GM18870 (cell line): Measurements from ENCODE around the gene DCUN1D5.

Experiments
- ATAC-seq: cut with Tn5 transposase; IDR thresholded peaks from one replicate; pipeline ENCODE4 v1.9.1; 2021; ENCODE audit warnings: moderate library complexity; ENCODE audit not compliant: unreplicated experiment

The DCUN1D5 gene

DNA sequence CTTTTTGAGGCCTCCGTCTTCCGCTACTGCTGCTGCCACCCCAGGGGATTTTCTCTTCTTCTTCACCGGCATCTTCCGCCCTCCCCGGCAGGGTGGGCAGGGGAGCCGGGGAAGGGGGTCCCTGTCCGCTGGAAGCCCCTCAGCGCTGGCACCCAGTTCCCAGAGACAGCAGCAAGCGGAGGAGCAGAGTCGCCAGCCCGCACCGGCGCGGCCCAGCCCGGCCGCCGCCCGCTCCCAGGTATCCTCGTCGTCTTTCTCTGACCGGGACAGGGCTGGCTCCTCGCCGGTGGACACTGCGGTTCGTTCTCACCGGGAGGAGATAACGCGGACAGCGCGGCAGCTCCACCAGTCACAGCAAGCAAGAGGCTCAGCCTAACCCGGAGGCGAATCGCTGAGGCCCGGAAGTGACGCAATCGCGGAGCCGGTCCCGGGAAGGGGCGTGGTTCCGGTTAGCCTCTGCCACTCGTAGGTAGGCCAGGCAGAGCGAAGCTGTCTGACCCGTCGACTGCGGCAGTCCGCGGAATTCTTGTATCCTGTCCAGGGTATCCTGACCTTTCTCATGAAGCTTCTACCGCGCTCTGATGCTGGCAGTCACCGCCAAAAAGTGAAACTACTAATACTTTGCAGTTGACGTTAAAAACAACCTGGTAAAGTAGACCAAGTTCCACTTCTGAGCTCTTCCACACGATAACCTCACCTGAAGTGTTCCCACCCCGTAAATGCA lies at the start of gene DCUN1D5:
TSS of gene DCUN1D5 (minus strand) at position 360 of the 724 bp plus-strand sequence. CDS start at position 72, 288 bp downstream.
- ATAC-seq, result peak; percentile 98

DNA sequence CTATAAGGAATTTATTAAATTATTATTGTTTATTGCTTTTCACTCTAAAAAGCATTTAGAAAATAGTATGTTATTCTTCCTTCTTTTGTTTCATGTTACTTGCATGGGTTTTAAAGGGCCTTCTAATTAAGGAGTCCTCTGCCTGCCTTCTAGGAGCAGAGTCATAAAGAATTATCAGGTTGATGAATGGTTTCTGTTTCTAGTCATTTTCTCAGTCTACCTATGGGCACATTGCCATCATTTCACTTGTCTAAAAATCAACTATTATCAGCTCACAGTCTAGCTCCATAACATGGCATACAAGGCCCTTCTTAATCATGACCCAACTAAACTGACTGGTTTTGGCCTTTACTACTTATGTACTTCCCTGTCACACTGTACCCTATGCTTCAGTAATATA lies 33.5 kb upstream of the DCUN1D5 start:
- no peak for ATAC-seq

DNA sequence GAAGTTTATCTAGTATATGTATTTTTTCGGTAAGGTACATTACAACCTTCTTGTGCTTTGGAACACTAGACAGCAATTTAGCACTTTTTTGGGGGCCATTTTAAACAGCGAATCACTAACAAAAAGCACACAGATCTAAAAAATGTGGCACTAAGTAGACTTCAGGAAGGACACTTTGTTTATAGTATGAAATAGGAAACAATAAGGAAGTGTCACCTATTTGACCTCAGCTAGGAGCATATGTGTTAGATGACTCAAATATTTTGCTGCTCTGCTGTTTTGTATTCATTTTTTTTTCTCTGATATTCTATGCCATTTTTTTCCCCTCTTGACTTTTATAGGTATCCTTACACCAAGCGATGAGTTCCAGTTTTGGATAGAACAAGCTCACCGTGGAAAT lies 22.9 kb upstream of the DCUN1D5 start:
- no peak for ATAC-seq

DNA sequence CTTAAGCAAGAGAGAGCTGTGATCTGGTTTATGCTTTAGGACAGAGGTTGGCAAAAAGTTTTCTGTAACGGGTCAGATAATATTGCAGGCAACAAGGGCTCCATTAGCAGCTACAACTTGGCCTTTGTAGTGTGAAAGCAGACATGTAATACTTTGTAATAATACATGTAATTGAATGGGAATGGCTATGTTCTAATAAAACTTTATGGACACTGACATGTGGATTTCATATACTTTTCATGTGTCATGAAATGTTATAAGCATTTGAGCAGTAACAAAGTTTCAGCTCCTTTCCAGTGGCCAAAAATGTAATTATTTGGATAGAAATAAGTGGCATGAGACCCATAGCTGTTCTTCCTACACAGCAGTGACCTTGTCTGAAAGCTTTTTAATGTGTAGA lies 20.4 kb upstream of the DCUN1D5 start:
- ATAC-seq, result no peak

DNA sequence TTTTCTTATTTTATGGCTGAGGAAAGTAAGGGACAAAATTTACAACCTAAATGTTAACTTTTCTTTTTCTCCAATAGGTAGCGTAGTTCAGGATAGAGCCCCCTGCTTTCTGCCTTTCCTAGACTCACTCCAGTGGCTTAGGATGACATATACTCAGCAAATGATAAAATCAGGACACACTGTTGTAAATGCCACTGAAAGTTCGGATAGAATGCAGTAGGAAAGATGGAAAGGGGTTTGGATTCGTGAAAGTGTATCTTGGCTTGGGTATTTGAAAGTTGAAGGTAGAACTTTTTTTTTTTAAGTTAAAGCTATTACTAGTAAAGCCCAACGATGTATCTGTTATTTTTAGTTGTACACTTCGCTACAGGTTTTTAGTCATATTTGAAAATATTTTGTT lies 19.4 kb upstream of the DCUN1D5 start:
- ATAC-seq, result no peak

DNA sequence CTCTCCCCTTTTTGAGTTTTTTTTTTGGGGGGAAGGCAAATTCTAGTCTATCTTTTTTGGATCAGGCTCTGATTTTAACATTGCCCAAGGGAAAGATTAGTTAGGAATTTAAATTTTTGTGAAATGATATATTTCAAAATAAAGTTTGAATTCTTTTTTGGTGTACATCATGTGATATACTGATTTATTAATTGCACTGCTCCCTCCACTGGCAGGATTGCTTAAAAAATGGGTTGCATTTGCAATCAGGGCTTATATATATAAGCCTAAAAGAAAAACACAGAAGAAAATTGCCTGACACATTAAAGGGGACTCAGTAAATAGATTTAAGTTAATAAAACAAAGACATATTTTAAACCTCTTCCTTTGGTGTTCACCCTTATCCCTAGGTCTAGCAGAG lies 18.4 kb upstream of the DCUN1D5 start:
- no peak for ATAC-seq

DNA sequence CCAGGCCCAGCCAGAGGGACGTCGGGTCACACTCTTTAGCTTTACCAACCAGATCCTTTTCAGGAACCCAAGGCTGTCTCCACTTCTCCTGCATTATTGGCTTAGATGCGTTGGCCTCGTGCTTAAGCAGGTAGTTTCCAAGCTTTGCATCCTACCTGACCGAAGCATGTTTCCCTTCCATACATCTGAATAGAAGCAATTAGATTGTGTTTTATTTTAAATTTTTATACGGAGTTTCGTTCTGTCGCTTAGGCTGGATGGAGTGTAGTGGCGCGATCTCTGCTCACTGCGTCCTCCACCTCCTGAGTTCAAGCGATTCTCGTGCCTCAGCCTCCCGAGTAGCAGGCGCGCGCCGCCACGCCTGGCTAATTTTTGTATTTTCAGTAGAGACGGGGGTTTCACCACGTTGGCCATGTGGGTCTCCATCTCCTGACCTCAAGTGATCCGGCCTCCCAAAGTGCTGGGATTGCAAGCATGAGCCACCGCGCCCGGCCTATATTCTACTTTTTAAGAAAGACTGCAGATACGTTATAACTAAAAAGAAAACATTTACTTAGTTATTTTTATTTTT lies 17.9 kb upstream of the DCUN1D5 start:
- peak; percentile 0 for ATAC-seq

DNA sequence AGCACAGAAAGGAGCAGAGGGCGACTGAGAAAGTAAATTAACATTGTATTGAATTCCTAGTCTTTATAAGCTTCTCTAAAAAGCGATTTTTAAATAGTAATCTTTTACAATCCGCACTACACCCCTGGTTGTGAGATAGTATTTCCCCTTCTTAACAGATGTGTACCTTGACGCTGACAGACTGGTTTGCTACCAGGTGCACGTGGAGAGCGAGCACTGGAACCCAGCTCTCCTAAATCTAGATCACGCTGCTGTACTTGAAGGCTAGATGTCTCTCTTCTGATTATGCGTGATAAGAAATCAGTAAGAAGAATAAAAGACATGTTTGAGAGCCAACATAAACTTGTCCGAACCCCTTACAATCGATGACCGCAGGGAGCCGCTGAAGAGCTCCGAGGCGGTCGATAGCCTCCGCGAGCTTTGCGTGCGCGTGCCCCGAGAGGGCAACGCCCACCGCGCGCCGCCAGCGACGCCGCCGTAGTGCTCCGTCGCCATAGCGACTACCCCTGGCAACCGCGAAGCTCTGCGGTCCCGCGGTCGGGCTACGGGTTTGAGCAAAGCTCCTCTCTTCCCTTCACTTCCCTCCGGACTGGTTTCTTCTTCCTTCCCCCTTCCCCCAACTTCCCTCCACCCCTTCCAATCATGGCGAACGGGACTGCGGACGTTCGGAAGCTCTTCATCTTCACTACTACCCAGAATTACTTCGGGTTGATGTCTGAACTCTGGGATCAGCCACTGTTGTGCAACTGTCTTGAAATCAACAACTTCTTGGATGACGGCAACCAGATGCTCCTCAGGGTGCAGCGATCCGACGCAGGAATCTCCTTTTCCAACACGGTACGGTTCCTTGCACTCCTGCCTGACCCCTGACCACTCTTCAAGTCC lies 17.2 kb upstream of the DCUN1D5 start, which contains the start of gene DYNC2H1:
TSS of gene DYNC2H1 (plus strand) at position 494 of the 885 bp plus-strand sequence. CDS start at position 643, 149 bp downstream.
- ATAC-seq, result peak; percentile 96

DNA sequence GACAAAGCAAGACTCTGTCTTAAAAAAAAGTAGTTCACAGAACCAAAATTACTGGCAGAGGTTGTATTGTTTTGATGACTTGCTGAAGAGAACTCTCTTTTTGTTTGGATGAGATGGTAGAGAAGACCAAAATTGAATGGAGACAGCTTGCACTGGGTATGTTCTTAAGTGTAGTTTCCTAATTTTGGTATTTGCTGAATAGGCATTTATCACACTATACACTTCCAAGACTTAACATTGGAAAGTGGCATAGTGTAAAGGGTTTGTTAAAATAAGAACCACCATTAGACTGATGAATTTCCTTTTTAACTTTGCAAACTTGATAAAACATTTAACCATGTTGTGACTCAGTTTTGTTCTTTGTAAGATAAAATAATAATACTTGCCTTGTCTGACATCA lies 5.3 kb upstream of the DCUN1D5 start:
- ATAC-seq, result no peak

DNA sequence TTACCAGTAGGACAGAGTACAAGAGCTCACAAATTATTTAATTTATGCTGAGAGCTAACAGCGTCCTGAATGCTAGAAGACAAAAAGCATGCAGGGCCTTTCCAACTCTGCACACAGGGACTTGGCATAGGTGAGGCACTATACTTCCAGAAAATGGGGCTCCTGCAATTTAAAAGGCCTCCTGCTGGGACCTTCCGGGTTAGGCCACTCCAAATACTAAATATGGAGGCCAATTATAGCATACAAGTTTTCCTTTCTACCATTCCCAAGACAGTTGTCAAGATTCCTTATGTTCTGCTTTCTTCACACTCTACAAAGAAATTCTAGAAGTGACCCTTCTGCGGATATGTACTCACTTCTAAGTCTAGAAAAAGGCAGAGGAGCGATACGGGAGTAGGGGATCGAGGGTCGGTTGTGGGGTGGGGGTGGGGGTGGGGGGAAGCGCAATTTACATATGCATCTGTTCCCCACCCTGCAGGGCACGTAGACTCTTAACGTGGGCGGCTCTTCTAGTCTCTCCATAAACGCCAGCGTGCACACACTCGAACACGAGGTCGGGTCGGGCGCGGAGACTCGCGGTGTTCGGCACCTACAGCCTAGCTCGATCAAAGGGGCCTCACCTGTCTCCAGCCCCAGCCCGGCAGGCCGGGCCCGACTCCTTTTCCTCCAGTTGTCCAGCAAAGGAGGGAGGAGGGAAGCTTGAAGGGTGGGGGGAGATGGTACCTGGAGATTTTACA lies 728 bp downstream of the DCUN1D5 start:
- peak; percentile 24 for ATAC-seq

DNA sequence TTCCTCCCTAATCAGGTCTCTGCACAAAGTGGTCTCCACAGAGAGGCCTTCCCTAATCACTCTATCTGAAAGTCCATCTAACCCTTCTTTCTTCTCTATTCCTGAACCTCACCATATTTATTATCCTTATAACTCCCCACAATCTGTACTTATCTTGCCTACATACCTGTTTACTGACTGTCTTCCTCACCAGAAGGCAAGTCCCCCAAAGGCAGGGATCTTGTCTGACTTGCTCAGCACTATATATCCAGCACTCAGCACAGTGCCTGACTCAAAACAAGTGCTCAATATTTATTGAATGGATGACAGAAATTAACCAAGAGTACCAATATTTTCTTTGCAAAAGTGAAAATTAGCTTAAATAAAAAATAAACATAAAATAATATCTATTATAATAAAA lies 5.5 kb downstream of the DCUN1D5 start:
- ATAC-seq, result no peak

DNA sequence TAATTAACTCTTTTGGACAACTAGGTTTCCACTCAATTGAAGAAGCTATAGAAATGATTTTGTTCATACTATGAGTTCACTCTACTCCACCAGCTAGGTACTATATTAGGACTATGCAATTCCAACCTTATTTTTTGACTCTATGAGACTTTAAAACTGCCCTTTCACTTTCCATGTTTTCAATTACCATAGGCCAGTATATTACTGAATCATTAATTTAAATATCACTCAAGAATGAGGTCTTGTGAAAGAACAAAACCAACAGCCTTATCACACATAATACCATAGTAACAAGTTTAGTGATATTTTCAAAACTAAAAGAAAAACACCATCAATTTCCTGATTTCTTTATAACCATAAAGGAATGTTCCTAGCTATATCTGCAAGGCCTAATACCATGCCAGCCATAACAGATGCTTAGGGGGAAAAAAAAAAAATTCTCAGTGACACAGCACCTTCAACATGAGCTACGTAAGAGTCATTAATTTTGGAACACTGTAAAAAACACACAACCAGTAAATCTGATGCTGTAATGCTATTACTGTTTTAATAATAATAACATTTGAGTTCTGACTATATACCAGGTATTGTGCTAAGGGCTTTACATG lies 6.1 kb downstream of the DCUN1D5 start:
- ATAC-seq, result no peak

DNA sequence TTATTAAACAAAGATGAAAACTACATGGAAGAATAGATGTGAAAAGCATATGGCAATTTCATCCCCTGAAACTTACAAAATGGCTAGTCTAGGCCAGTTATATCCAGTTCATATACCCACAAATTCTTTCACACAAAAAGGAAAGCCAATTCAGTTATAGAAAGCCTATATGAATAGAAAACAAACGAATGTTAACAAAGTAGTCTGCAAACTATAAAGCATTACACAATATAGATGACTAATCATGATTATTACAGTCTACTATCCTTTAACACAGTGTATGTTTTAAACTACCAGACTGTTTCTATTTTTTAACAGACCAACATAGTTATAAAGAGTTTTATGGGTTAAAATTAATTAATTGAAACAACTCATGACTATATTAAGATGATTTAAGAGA lies 12.1 kb downstream of the DCUN1D5 start:
- ATAC-seq, result no peak

DNA sequence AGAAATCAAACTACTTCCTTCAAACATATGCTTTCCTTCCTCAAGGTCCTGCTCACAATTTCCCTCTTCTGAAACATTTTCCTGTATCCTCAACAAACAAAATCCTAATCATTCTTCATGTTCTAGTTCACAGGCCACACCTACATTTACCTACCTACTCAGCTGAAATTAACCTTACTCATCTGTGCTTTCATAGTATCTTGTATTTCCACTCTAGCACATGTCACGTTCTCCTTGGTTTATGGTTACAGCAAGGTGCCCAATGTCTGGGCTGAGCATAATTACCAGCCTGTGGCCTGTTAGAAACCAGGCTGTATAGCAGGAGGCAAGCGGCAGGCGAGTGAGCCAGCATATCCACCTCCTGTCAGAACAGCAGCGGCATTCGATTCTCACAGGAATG lies 13.2 kb downstream of the DCUN1D5 start:
- ATAC-seq, result no peak

DNA sequence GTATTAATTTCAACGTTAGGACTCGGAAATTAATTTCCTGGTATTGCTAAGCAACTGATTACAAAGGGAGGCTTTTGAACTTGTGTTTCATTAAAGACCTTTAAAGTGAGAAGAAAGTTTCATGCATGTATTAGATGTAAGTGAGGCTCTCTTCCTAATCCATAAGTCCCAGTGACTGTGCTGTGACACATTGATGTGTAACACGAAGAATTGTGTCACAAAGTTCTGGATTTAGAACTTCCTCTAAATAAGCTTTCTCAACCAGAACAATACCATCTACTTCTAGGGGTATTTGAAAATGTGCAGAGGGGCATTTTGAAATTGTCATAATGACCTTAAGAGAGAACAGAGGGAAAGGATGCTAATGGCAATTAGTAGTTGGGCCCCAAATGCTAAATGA lies 14.4 kb downstream of the DCUN1D5 start:
- ATAC-seq, result no peak

DNA sequence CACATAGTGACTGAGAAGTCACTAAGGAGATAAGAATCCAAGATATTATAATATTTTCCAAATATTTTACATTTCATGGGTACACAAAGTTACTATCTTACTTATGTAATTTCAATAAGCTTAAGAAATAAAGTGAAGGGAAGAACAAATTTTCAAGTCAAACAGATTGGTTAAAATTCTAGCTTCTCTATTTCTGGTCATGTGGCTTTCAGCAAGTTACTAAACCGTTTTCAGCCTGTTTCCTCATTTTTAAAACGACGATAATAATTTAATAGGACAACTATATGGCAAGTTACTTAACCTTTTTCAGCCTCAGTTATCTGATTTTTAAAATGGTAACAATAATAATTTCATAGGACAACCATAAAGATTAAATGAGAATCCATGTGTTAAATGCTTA lies 15.6 kb downstream of the DCUN1D5 start:
- ATAC-seq, result no peak

DNA sequence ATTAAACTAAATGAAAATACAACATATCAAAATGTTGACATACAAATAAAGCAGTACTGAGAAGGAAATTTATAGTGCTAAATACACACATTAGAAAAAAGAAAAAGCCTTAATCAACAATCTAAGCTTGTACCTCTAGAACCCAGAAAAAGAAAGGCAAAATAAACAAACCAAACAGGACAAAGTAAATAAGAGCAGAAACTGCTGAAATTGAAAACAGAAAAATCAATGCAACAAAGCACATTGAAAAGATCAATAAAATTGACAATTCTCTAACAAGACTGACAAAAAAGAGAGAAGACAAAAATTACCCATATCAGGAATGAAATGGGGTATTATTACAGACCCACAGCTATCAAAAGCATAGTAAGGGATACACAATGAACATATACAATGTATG lies 21.0 kb downstream of the DCUN1D5 start:
- no peak for ATAC-seq

DNA sequence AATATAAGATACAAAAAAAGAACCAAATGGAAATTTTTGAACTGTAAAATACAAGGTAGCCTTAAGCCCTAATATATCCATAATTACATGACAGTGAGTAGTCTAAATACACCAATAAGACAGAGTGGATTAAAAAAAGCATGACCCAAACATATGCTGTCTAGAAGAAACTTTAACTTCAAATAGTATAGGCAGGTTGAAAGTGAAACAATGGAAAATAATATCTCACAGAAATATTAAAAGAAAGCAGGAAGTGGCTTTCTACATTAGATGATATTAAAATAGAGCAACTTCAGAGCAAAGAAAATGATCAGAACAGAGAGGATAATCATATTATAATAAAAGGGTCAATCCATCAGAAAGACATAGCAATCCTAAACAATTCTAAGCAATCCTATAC lies 21.8 kb downstream of the DCUN1D5 start:
- ATAC-seq, result peak; percentile 42

DNA sequence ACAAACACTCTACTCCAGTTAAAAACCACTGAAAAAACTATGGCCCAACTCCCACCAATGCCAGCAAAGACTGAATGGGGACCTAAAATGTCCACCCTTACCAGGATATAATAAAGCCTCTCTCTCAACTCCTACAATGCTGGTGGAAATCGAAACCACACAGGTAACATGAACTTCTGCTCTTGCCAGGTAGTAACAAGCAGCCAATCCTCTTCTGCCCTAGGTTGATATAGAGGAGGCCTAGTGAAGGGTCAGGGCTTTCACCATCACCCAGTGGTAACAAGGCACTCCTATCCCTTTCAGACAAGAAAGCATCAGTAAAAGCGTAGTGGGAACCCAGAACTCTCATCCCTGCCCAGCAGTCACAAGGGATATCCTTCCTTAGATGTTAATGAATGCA lies 22.6 kb downstream of the DCUN1D5 start:
- no peak for ATAC-seq

DNA sequence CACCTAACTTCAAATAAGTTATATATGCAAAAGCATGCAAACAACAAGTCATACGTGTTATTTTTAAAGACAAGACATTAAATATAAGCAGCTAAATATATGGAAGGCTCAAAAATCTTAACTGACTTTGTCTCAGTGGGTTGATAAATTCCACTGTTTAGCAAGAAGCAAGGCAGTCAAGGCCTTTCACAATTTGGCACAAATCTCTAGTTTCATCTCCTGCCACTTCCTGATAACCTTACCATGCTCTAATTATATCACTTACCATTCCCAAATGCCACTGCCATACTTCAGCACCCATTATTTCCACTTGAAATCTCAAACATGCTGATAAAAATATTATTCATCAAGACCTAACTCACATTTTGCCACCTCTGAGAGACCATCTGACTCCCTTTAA lies 24.8 kb downstream of the DCUN1D5 start:
- ATAC-seq, result no peak

DNA sequence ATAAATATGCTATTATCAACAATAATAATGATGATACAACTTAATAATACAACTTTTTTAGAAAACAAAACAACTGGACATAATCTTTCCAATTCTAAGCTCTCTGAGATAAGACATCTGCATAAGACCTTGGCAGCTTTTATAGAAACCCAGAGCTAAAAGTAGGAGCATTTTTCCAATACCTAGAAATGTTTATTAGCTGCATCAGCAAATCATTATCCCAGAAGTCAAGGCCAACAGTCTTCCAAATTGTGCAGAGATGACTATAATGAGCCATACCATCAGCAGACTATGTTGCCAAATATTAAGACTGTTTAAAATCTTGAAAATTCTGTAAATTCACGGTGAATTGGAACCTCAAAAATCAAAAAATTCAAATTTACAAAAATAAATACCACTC lies 30.3 kb downstream of the DCUN1D5 start:
- ATAC-seq, result no peak
